ENCODE data around the gene ABCB9.
A peak's percentile ranks its signal among the peaks of the same experiment; 100 is the strongest.

Gene ABCB9

GRCh38 chr12:122981587-122982476, 15.6 kb upstream of the ABCB9 start:
- DNase-seq (ENCODE audit: low read depth): no peak

DNA sequence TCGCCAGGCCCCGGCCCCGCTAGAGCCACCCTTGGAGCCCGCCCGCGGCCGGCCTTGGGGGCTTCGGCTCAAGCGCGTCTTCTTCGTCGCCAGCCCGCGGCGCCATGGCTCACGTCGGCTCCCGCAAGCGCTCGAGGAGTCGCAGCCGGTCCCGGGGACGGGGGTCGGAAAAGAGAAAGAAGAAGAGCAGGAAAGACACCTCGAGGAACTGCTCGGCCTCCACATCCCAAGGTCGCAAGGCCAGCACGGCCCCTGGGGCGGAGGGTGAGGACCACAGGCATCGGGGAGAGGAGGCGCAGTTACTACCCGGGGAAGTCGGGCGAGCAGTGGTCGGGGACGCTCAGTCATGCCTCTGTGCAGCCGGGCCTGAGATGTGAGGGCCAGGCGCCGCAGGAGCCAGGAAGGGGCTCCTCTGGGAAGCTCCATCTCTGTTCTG, 14.8 kb upstream of the ABCB9 start:
- no peak for DNase-seq (ENCODE audit: low read depth)

- peak; percentile 39 for DNase-seq (ENCODE audit: low read depth)
Observed at GRCh38 chr12:122980183-122981035, 14.1 kb upstream of the ABCB9 start, which contains the start of gene ARL6IP4. Gene ARL6IP4, plus strand, starts transcription at chr12:122980681. Its CDS starts 459 bp downstream, at chr12:122981140.

DNA sequence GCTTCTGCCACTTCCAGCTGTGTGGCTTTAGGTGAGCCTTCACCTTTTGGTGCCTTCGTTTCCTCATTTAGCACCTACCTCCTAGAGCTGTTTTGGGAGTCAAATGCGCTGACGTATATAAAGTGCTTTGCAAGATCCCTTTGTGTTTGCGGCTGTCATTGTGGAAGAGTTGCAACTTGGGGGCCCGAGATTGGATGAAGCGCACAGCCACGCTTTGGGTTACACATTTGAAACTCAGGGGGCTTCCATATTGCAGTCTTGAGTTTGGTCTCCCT, 13.6 kb upstream of the ABCB9 start:
- DNase-seq (ENCODE audit: low read depth): no peak

DNA sequence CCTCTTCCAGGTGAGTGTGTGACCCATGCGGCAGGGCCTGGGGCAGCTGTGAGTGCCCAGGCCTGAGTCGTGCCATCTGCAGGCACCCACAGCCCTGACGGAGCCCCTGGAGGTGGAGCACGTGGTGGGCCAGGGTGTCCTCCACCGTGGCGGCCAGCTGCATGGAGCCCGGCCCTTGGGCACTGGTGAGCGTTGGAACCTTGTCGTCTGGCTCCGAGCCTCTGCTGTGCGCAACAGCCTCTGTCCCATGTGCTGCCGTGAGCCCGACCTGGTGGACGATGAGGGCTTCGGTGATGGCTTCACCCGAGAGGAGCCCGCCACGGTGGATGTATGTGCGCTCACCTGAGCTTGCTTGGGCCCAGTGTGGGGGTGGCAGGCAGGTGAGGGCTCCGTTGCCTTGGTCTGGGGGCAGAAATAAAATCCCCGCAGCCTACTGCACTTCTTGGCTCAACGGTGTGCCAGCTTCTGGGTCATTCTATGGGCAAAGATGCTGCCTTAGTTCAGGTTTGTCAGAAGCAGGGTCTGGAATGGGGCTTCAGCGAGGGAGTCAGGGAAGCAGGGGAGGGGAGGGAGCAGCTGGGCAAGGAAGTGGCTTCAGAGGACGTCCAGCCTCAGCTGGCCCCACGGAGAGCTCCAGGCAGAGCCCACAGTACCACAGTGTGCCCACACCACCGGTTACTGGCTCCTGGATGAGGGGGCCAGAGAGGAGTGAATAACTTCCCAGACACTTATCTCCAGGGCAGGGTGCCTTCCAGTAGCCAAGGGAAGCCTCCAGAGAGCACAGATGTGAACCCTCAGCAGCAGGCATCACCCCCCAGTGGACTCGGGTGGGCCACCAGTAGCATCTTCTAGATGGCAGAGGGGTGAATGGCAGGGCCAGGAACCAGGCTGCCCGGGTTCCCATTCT, 13.0 kb upstream of the ABCB9 start:
- no peak for DNase-seq (ENCODE audit: low read depth)

GRCh38 chr12:122978507-122978955, 12.3 kb upstream of the ABCB9 start:
- no peak for DNase-seq (ENCODE audit: low read depth)

DNA sequence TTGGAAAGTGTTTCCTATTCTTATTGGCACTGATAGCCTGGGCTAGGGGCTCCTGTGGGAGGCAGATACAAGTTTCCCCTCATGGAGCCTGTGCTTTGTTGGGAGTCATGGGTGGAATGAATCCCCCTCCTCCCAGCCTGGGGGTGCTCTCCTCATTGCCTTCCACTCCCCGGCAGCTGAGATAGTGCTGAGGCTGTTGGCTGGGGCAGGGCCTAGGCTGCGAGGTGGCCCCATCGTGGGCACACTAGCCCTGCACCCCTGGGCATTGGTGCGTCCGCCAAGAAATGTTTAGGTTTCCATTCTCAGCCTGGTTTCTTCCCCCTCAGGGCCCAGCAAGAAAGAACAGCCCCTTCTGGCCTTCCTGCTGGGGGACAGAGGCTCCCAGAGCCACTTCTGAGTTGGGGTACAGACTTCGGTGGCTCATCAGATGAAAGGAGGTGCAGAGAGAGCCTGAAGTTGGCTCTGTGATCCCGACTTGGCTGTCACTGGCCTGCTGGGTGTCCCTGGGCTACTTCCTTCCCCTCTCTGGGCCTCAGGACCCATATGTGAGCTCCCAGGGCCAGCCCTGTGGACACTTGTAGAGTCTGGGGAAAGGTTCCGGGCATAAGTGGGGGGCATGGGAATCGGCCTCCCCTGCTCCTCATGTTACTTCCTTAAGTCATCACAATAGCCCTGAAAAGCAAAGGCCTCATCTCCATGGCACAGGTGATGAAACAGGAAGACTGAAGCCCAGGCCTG, 11.6 kb upstream of the ABCB9 start:
- DNase-seq (ENCODE audit: low read depth): no peak

DNA sequence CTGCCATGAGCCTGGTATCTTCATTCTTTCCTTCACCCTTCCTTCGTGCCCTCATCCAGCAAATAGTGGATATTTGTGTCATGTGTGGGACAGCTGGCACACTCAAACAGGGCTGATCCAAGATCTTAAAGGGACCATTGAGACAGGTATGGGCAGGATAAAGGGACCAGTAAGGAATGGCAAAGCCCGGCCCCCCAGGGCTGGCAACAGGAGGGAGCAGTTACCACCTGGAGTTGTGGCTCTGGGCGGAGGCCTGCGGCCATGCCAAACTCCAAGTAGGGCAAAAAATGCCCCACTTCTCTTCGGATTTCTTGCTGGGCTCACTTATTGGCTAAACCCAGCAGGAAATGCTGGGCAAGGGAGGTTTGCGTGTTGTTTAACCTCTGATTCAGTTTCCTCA, 10.9 kb upstream of the ABCB9 start:
- no peak for DNase-seq (ENCODE audit: low read depth)

DNA sequence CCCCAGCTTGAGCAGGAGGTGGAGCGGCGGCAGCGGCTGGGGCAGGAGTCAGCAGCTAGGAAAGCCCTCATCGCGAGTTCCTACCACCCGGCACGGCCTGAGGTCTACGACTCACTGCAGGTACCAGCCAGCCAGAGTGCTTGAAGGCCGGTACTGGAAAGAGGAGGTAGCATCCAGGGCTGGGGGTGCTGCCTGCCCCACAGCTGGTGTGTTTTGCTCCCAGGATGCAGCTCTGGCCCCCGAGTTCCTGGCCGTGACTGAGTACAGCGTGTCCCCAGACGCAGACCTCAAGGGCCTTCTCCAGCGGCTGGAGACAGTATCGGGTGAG, 10.3 kb upstream of the ABCB9 start:
- DNase-seq (ENCODE audit: low read depth): no peak

DNA sequence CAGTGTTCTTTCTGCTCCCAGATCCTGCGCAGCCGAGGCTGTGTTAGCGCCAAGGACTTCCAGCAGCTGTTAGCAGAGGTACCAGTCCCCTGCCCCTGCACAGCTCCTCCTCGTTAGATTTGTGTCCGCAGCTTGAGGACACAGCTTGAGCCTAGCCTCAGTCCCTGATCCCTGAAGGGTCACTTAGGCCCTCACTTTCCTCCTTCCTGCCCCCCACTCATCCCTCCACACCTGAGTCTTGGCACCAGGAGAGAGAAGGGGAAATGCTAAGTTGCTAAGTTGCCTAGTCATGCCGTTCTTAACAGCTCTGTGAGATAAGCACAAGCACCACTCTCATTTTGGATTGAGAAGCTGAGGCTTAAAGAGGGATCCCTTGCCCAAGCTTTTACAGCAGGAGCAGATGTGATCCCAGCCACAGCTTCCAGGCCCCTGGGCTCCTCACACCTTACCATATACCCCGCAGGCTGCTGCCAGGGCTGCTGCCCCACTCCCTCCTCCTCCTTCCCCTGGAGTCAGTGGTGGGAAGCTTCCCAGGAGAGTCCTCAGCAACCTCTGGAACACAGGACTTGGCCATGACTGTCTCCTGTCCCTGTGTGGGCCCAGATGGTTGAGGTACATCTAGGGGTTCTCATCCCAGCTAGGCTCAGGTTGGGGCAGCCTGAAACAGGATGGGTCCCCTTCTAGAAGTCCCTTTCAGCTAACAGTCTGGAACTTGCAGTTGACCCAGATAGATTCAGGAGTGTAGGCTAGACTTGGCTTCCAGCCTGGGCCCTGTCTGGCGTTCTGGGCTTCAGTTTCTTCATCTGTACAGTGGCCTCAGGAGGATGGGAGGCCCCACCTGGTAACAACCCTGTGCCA, 9.8 kb upstream of the ABCB9 start:
- no peak for DNase-seq (ENCODE audit: low read depth)

DNA sequence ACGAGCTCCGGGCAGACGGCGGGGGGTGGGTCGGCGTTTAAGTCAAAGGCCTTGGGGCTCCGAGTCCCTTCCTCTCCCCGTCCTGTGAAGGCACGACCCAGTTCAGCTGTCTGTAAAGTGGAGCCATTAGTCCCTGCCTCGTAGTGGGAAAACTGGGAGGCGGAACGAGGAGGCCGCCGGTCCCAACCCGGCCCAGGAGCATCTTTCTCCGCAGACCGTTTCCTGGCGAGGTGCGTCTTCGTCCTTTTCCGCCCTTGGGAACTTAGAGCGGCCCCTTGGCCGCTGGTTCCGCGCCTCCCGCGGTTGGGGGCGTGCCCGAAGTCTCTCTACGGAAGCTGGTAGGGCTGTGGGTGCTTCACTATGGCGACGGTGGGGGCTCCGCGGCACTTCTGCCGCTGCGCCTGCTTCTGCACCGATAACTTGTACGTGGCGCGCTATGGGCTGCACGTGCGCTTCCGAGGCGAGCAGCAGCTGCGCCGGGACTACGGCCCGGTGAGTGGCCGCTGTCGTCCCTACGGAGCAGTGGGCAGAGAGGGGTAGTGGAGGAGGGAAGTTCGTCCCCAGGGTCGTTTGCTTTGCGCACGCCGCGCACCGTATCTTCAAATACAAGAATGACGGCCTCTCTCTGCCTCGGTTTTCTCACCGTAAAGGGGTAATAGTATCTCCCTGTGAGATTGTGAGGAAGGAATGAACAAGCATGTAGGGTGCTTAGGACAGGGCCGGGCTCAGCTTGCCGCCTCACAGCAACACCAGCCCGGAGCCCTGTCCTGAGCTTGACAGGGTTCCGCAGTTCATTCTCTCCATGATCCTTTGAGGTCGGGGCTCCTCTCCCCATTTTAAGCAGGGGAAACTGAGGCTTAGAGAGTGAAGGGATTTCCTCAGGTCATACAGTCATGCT, 8.9 kb upstream of the ABCB9 start, which contains the start of gene OGFOD2:
TSS of gene OGFOD2 (plus strand) at position 353 of the 898 bp plus-strand sequence. CDS start at position 361, 8 bp downstream.
- peak; percentile 89 for DNase-seq (ENCODE audit: low read depth)

DNA sequence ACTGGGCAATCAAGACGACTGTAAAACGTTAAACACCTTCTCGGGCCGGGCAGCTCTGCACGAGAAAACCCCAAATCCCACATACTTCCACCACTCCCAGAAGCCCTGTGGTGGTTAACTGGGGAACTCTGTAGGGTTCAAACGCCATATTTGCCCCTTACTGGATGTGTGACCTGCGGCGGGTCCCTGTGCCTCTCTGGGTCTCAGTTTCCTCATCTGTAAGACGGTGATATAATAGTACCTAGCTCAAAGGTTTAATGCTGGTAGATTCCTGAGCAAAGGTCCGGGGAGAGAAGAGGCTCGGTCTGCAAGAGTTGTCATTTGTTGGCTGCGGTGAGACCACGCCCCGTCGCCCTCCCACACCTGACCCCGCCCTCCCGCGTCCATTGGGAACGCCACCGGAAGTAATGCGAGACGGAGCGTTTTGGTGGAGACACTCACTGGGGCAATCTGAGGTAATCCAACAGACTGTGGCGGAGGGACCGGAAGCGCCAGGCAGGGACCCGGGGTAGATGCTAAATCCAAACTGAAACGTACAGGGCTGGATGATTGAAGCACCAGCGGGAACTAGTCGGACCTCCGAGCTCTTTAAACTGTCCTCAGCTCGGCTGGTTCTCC, 8.1 kb upstream of the ABCB9 start:
- DNase-seq (ENCODE audit: low read depth): peak; percentile 98

- DNase-seq (ENCODE audit: low read depth): no peak
Observed at GRCh38 chr12:122969676-122970075, 3.4 kb upstream of the ABCB9 start.

DNA sequence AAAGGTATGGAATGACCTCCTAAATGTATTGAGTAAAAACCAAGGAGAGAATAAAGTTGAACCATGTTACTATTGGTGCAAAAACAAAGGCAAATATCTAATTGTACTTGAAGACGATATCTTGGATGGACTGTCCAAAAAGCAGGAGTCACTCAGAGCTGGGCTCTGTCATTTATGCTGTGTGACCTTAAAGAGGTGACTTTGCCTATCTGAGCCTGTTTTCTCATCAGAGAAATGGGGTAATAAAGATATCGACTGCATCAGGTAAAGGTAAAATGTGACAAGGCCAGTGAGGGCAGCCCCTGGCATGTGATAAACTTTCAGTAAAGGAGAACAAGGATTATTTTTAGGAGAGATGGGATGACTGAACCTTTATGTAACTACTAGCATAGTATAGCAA, 1.8 kb upstream of the ABCB9 start:
- no peak for DNase-seq (ENCODE audit: low read depth)

- DNase-seq (ENCODE audit: low read depth): no peak
Observed at GRCh38 chr12:122966743-122967550, 684 bp upstream of the ABCB9 start.

GRCh38 chr12:122965321-122965751, 927 bp downstream of the ABCB9 start:
- no peak for DNase-seq (ENCODE audit: low read depth)

DNA sequence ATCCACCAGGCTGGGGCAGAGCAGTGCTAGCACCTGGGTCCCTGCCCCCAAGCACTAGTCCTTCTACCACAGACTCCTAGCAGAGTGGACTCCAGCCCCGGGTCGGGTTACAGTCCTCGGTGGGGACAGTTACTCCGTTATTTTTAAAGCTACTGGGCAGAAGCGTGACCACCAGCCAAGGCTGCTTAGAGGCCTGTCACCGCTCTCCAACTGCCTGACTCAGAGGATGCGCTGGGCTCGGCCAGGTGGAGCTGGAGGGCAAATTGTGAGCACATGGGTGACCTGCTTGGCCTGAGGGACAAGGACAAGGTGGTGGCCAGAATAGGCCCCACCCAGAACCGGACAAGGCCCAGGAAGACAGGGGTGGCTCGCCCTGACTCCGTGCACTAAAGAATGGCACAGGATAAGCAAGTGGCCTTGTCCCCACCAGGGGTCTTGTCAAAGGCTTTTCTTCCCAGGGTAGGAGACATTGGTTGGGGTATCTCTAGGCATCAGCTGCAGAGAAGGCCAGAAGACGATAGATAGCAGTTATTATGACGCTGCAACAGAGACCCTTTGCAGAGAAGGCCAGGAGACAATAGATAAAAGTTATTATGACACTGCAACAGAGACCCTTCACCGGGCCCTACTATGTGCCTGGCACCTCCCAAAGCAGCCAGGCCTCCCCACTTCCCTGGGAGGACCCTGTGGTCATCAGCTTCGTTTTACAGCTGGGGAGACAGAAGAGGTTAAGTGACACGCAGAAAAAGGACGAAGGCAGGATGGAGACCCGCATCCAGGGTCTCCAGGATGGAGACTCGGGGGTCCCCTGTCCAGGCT, 1.6 kb downstream of the ABCB9 start:
- DNase-seq (ENCODE audit: low read depth): no peak
